Measurements from ENCODE around the gene SLC41A3.

SLC41A3 gene

GRCh38 chr3:126053949-126054569, 29.9 kb downstream of the SLC41A3 start:
- Histone ChIP-seq H3K4me3 (ENCODE audit: low read depth in 1 of 2, low read length in 1 of 2) (no peak overlapping the region), H3K27ac (no peak overlapping the region), H3K4me1 (ENCODE audit: control insufficient read depth in 1 of 2, insufficient read depth in 1 of 2, low read depth in 1 of 2, low read length in 1 of 2) (peaks cover 5 to 8% of the 10 kb centered on the region in 2 experiments), H3K27me3 (no peaks in the 10 kb centered on the region), H3K36me3 (no peaks in the 10 kb centered on the region), H3K9me3 (no peaks in the 10 kb centered on the region)
- no peak for TF ChIP-seq CTCF (IDR thresholded peaks at IDR 0.05)

- H3K27me3 ChIP-seq: no peaks in the 10 kb centered on the region
- peaks cover 5 to 8% of the 10 kb centered on the region in 2 experiments for H3K4me1 ChIP-seq (ENCODE audit: control insufficient read depth in 1 of 2, insufficient read depth in 1 of 2, low read depth in 1 of 2, low read length in 1 of 2)
- no peak for TF ChIP-seq CTCF (IDR thresholded peaks at IDR 0.05)
- H3K4me3 ChIP-seq (ENCODE audit: low read depth in 1 of 2, low read length in 1 of 2): no peak overlapping the region
- H3K9me3 ChIP-seq: no peaks in the 10 kb centered on the region
- no peak overlapping the region for H3K27ac ChIP-seq
- H3K36me3 ChIP-seq: no peaks in the 10 kb centered on the region
Observed at GRCh38 chr3:126053513-126053912, 30.4 kb downstream of the SLC41A3 start.

DNA sequence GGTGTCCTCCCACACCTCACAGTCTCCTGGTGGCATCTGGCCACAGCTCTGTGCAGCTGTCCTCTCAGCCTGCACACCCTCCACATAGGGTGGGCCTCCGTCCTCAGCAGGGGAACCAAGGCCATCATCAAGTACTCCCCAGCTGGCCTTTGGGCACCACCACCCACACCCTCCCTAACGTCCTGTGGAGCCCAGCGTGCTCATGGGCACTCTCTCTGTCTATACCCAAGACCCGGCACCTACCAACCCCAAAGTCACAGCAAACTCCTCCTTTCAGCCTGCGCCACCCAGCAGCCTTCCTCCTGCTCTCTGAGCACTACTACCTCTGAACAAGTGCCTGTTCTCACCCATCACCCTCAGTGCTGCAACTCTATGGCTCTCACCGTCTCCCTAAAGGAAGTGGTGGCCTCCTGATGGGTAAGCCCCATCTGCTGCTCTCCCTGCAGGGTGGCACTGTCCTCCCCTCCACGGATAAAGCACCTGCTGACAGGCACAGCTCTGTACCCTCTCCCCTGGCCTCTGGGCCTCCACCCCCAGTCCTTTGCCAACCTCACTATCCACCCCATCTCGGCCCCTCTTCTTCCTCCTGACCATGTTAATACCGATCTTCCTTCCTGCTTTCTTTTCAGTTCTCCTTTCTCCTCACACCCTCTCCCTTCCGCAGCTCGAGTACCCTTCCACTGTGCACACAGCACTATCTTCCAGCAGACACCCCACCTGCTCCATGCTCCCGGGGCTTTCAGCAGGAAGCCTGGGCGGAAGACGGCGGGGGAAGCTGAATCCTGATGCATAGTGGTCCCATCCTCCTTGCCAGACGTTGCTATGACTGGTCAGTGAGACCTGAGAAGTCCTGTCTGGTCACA, 31.5 kb downstream of the SLC41A3 start:
- H3K4me3 ChIP-seq (ENCODE audit: low read depth in 1 of 2, low read length in 1 of 2): no peak overlapping the region
- no peak for TF ChIP-seq CTCF (IDR thresholded peaks at IDR 0.05)

GRCh38 chr3:126051741-126052140, 32.2 kb downstream of the SLC41A3 start:
- no peak overlapping the region for H3K27ac ChIP-seq

More for the DNA sequence above, 31.5 kb downstream of the SLC41A3 start:
- Histone ChIP-seq H3K27me3 (no peaks in the 10 kb centered on the region), H3K9me3 (no peaks in the 10 kb centered on the region), H3K4me1 (ENCODE audit: control insufficient read depth in 1 of 2, insufficient read depth in 1 of 2, low read depth in 1 of 2, low read length in 1 of 2) (peaks cover 5 to 8% of the 10 kb centered on the region in 2 experiments), H3K36me3 (no peaks in the 10 kb centered on the region), H3K27ac (no peak overlapping the region)

GRCh38 chr3:126051234-126051633, 32.7 kb downstream of the SLC41A3 start:
- Histone ChIP-seq H3K27ac (no peak overlapping the region), H3K9me3 (no peaks in the 10 kb centered on the region), H3K4me3 (ENCODE audit: low read depth in 1 of 2, low read length in 1 of 2) (no peak overlapping the region), H3K4me1 (ENCODE audit: control insufficient read depth in 1 of 2, insufficient read depth in 1 of 2, low read depth in 1 of 2, low read length in 1 of 2) (peaks cover 5 to 8% of the 10 kb centered on the region in 2 experiments), H3K27me3 (no peaks in the 10 kb centered on the region), H3K36me3 (no peaks in the 10 kb centered on the region)
- no peak for TF ChIP-seq CTCF (IDR thresholded peaks at IDR 0.05)

More at GRCh38 chr3:126051741-126052140, 32.2 kb downstream of the SLC41A3 start:
- Histone ChIP-seq H3K9me3 (no peaks in the 10 kb centered on the region), H3K27me3 (no peaks in the 10 kb centered on the region), H3K4me3 (ENCODE audit: low read depth in 1 of 2, low read length in 1 of 2) (no peak overlapping the region), H3K36me3 (no peaks in the 10 kb centered on the region), H3K4me1 (ENCODE audit: control insufficient read depth in 1 of 2, insufficient read depth in 1 of 2, low read depth in 1 of 2, low read length in 1 of 2) (peaks cover 5 to 8% of the 10 kb centered on the region in 2 experiments)
- TF ChIP-seq CTCF (IDR thresholded peaks at IDR 0.05): no peak
